ENCODE data around the gene HOXC9. TPM values are rescaled to one million over a fixed set of nuclear protein-coding genes. Genes with fewer than 3 reads are reported as not detected.

Gene HOXC9
- total RNA-seq, 1 donor from 2014 or later: 0.28 TPM

DNA sequence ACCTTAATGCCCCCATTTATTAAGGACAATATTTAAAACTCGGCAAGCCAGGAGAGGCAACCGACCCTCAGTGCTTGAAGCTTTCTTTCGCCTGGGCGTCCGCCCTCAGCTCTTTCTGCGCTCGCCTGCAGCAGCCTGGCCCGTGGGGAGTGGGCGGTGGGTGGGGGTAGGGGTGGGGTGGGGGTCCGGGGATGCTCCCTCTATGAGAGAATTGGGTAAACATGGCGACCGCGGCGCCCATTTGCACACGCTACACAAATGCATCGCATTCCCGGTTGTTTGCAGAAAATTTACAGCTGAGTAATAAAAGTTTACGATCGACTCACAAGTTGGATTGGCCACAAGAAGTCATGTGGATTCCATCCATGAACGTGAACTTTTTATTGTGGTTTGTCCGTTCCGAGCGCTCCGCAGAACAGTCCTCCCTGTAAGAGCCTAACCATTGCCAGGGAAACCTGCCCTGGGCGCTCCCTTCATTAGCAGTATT is 16.6 kb downstream of the HOXC9 start:
- peaks cover 17% of the 10 kb centered on the region for H3K4me1 Mint-ChIP-seq (ENCODE audit: unreplicated experiment)
- H3K9me3 Mint-ChIP-seq (ENCODE audit: unreplicated experiment): no peaks in the 10 kb centered on the region
- no peaks in the 10 kb centered on the region for H3K36me3 Mint-ChIP-seq (ENCODE audit: low read depth, unreplicated experiment)
- no peak for DNase-seq (ENCODE audit: low spot score)
- H3K27ac Mint-ChIP-seq (ENCODE audit: unreplicated experiment): no peak overlapping the region
- peaks cover 34% of the 10 kb centered on the region for H3K27me3 Mint-ChIP-seq (ENCODE audit: unreplicated experiment)
- H3K4me3 Mint-ChIP-seq (ENCODE audit: unreplicated experiment): no peak overlapping the region
- TF ChIP-seq, protein P1, sequence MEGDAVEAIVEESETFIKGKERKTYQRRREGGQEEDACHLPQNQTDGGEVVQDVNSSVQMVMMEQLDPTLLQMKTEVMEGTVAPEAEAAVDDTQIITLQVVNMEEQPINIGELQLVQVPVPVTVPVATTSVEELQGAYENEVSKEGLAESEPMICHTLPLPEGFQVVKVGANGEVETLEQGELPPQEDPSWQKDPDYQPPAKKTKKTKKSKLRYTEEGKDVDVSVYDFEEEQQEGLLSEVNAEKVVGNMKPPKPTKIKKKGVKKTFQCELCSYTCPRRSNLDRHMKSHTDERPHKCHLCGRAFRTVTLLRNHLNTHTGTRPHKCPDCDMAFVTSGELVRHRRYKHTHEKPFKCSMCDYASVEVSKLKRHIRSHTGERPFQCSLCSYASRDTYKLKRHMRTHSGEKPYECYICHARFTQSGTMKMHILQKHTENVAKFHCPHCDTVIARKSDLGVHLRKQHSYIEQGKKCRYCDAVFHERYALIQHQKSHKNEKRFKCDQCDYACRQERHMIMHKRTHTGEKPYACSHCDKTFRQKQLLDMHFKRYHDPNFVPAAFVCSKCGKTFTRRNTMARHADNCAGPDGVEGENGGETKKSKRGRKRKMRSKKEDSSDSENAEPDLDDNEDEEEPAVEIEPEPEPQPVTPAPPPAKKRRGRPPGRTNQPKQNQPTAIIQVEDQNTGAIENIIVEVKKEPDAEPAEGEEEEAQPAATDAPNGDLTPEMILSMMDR (IDR thresholded peaks at IDR 0.05; ENCODE audit: unreplicated experiment): no peak

DNA sequence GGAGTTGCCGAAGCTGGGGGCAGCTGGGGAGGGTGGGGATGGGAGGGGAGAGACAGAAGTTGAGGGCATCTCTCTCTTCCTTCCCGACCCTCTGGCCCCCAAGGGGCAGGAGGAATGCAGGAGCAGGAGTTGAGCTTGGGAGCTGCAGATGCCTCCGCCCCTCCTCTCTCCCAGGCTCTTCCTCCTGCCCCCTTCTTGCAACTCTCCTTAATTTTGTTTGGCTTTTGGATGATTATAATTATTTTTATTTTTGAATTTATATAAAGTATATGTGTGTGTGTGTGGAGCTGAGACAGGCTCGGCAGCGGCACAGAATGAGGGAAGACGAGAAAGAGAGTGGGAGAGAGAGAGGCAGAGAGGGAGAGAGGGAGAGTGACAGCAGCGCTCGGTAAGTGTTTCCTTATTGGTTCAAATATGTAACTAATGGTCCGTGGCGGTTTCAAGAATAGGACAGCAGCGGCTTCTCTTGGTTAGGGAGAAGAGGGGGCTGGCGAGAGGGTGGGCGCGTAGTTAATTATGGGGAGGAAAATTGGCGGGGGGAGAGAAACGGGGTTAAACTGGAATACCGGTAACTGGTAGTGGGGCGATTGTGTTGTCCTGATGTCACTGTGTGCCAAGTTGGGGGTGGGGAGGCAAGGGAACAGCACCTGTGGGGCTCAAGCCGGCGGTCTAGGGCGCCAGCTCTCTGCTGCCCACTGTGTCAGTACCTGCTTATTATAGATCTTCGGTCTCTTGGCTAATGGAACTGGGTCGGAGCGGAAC is 17.2 kb downstream of the HOXC9 start:
- H3K27ac Mint-ChIP-seq (ENCODE audit: unreplicated experiment): no peak overlapping the region
- peaks cover 19% of the 10 kb centered on the region for H3K4me1 Mint-ChIP-seq (ENCODE audit: unreplicated experiment)
- H3K36me3 Mint-ChIP-seq (ENCODE audit: low read depth, unreplicated experiment): no peaks in the 10 kb centered on the region
- peaks cover 40% of the 10 kb centered on the region for H3K27me3 Mint-ChIP-seq (ENCODE audit: unreplicated experiment)
- H3K9me3 Mint-ChIP-seq (ENCODE audit: unreplicated experiment): no peaks in the 10 kb centered on the region
- H3K4me3 Mint-ChIP-seq (ENCODE audit: unreplicated experiment): peak overlapping the region; percentile 80
- DNase-seq (ENCODE audit: low spot score): no peak
- TF ChIP-seq, protein P1 (IDR thresholded peaks at IDR 0.05; ENCODE audit: unreplicated experiment): no peak

DNA sequence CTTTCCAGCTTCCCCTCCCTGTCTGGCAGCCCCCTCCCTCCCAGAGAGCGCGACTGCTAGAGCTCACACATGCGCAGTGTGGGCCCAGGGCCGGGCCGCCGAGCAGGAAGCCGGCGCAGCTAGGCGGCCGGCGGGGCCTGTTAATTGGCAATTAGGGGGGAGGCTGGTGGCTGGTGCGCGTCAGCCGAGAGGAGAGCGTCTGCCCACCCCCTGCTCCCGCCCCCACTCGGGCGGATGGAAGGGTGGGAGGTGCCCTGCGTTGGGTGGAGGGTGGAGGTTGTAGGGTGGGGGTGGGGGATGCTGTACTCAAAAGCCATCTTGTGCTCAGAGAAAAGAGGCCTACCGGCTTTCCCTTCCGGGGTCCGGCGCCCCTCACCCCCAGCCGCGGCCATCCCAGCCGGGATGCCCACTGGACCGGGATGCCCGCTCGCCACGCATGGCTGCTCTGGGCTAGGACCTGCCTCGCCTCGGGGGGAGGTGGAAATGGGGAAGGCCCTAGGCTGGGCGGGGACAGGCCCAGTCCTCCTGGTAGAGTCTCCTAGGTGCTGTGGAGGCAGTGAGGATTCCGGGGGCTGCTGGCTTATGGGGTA is 18.0 kb downstream of the HOXC9 start:
- Mint-ChIP-seq H3K36me3 (ENCODE audit: low read depth, unreplicated experiment) (no peaks in the 10 kb centered on the region), H3K27ac (ENCODE audit: unreplicated experiment) (no peak overlapping the region), H3K27me3 (ENCODE audit: unreplicated experiment) (peaks cover 43% of the 10 kb centered on the region), H3K4me1 (ENCODE audit: unreplicated experiment) (peaks cover 19% of the 10 kb centered on the region), H3K4me3 (ENCODE audit: unreplicated experiment) (no peak overlapping the region), H3K9me3 (ENCODE audit: unreplicated experiment) (no peaks in the 10 kb centered on the region)
- TF ChIP-seq, protein P1 (IDR thresholded peaks at IDR 0.05; ENCODE audit: unreplicated experiment): no peak
- peak; percentile 66 for DNase-seq (ENCODE audit: low spot score)

DNA sequence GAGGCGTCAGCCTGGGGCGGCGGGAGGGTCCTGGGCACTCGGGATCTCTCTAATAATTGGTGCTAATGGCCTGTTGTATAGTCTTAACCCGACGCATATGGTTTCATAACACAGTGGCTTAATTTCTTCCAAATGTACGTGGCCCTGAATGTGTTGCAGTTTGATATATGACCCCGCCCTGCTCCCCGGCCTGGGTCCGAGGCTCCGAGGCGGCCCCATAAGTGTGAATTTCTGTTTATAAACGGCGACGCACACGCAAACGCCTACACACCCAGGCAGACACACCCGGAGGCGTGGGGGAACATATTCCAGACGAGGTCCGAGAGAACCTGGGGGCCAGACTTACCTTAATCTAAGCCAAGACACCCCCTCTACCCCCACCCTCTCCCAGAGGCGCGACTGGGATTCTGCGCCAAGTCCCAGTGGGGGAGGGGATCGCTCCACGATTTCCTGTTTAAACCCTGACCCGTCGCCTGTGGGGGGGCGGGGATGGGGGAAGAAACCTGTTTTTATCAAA is 18.6 kb downstream of the HOXC9 start:
- Mint-ChIP-seq H3K27ac (ENCODE audit: unreplicated experiment) (no peak overlapping the region), H3K9me3 (ENCODE audit: unreplicated experiment) (no peaks in the 10 kb centered on the region), H3K4me1 (ENCODE audit: unreplicated experiment) (peaks cover 14% of the 10 kb centered on the region), H3K36me3 (ENCODE audit: low read depth, unreplicated experiment) (no peaks in the 10 kb centered on the region), H3K4me3 (ENCODE audit: unreplicated experiment) (no peak overlapping the region), H3K27me3 (ENCODE audit: unreplicated experiment) (peaks cover 38% of the 10 kb centered on the region)
- TF ChIP-seq, protein P1 (IDR thresholded peaks at IDR 0.05; ENCODE audit: unreplicated experiment): no peak
- no peak for DNase-seq (ENCODE audit: low spot score)
